Embryonic facial prominence (tissue), 1 donor: Measurements from ENCODE around the gene CNDP1.
A peak's percentile ranks its signal among the peaks of the same experiment; 100 is the strongest.
"Not testable (repeated sequence)": the region's sequence is repeated elsewhere in the genome, so short reads cannot be mapped to it uniquely, and the experiment has no call there.

ENCODE experiments used
- DNase-seq: peaks from one replicate; pipeline ENCODE4 v3.0.0-alpha.2; 2016; ENCODE audit errors: extremely low spot score

CNDP1 gene, protein sequence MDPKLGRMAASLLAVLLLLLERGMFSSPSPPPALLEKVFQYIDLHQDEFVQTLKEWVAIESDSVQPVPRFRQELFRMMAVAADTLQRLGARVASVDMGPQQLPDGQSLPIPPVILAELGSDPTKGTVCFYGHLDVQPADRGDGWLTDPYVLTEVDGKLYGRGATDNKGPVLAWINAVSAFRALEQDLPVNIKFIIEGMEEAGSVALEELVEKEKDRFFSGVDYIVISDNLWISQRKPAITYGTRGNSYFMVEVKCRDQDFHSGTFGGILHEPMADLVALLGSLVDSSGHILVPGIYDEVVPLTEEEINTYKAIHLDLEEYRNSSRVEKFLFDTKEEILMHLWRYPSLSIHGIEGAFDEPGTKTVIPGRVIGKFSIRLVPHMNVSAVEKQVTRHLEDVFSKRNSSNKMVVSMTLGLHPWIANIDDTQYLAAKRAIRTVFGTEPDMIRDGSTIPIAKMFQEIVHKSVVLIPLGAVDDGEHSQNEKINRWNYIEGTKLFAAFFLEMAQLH

DNA sequence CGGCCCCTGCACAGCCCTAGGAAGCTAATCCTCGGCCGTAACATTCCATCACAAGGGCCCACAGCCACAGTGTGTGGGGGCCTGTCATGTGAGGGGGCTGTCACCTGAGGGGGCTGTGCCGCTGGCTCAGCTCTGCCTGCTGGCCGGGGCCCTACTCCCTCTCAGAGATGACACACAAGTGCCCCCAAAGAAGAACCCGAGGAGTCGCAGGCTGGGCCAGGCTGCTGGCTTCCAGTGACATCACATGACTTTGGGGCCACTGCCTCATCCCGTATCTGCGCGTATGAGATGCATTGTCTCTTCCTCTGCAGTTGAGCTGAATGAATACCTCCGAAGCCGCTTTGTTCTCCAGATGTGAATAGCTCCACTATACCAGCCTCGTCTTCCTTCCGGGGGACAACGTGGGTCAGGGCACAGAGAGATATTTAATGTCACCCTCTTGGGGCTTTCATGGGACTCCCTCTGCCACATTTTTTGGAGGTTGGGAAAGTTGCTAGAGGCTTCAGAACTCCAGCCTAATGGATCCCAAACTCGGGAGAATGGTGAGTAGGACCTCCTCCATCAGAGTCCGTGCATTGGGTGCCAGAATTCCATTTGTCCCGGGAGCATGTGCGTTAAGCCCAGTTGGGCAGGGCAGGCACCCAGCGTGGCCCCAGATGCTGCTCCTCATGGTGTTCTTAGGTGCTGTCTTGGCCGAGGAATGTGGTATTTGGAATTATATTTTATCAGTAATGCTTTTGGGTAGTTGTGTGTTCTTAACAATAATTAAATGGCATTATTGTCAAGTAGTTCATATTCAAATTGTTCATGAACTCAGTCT lies at the start of gene CNDP1:
Gene CNDP1, plus strand, starts transcription at position 351 of the 820 bp plus-strand sequence. Its CDS starts 168 bp downstream, at position 519.
- no peak for DNase-seq

DNA sequence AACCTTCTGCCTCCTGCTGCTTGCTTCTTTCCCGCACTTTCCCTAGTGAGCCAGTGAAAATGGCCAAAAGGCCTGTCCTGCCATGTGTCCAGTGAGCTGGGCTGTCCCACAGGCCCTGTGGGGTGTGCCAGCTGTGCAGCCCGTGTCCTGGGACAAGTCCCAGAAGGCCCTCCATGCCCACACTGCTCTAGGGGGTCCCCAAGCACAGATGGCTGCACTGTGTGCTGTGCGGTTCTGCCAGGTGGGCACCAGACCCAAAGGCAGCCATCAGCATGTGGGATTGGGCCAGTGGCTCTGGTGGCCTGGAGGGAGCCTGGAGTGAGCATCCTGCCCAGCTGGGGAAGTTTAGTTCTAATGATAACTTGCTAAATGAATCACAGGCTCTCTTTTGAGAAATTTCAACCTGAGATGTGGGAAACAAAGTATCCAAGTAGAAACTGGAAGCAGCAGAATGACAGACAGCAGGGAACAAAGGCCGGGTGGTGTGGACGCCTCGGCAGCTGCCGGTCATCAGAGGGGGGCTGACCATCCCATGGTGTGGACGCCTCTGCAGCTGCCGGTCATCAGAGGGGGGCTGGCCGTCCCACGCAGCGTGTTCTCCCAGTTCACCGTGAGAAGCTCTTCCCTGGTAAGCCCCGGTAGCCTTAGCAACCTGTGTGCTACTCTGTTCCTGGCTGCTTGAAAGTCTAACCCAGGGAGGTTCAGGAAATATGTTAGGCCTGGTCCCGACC lies 48.0 kb upstream of the CNDP1 start:
- no peak for DNase-seq

DNA sequence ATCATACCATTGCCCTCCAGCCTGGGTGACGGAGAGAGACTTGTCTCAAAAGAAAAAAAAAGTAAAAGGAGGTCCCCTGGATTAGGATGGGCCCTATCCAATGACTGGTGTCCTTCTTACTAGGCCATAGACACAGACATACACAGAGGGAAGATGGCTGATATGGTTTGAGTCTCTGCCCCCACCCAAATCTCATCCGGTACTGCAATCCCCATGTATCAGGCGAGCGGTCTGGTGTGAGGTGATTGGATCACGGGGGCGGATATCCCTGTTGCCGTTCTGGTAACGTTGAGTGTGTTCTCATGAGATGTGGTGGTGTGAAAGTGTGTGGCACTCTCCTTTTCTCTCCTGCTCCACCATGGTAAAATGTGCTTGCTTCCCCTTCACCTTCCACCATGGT lies 45.9 kb upstream of the CNDP1 start:
- no peak for DNase-seq

DNA sequence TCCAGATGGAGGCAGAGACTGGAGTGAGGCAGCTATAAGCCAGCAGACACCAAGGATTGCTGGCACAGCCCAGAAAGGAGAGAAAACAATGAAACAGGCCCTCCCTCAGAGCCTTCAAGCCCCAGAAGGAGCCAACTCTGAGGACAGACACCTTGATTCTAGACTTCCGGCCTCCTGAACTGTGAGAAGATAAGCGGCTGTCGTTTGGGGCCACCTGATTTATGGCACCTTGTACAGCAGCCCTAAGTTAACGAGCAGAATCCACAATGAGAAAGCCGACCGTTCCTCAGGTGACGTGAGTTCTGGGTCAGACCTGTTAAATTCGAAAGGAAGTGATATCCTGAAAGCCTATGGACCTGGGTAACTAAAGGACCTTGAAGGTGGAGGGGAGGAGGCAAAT lies 45.4 kb upstream of the CNDP1 start:
- no peak for DNase-seq

DNA sequence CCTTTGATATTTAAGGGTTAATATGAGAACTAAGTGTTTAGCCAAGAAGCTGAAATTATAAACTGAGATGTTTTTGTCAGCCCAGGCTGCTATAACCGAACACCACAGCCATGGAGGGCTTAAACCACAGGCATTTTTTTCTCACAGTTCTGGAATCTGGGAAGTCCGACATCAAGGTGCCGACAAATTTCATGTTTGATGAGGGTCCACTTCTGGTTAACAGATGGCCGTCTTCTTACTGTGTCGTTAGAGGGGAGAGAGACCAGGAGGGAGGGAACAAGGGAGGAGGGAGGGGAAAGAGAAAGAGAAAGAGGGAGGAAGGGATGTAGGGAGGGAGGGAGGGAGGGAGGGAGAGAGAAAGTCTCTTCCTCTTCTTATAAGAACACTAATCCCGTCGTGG lies 44.6 kb upstream of the CNDP1 start:
- no peak for DNase-seq

DNA sequence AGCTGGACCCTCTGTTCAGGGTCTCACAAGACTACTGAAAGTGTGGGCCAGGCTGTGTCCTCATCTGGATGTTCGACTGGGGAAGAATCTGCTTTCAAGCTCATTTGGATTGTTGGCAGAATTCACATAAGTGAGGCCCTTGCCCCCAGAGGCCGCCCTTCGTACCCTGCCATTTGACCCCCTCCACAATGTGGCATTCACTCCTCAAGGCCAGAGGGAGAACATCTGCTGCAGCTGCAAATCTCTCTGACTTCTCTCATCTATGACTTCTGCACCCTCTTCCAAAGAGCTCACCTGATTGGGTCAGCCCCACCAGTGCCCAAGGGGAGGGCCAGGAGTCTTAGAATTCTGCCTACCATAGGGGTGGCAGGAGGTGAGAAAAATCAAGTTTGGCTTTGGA lies 42.0 kb upstream of the CNDP1 start:
- DNase-seq: no peak

DNA sequence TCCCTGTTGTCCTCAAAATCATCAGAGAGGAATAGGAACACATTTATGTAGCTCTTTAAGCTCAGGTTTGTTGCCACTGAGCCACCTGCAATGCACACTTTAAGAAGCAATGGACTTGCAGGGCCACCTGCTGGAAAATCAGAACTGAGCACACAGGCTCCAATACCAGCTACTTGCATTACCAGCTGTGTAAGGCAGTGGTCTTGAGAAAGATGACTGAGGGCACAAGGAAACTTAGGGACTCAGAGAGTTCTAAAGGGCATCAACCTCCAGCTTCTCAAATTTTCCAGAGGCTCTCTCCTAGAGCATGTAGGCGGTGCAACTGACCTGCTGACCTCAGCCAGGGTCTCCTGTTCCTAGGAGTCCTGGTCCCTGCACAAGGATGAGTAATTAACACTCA lies 40.6 kb upstream of the CNDP1 start:
- peak; percentile 52 for DNase-seq

DNA sequence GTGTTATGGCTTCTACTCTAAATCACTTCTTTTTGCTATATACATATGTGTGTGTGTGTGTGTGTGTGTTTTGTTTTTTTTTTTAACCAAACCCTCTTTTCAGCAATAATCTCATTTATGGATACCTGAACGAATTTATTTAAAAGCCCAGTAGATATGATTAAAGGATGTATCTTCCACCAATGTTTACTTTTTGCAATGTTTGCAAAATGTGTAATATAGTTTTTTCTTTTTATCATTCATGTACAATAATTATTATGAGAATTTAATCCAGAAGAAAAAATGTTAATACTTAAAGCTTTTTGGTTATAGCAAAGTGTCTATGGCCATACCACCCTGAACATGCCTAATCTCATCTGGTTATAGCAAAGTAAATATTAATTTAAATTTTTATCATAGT lies 39.8 kb upstream of the CNDP1 start:
- no peak for DNase-seq

DNA sequence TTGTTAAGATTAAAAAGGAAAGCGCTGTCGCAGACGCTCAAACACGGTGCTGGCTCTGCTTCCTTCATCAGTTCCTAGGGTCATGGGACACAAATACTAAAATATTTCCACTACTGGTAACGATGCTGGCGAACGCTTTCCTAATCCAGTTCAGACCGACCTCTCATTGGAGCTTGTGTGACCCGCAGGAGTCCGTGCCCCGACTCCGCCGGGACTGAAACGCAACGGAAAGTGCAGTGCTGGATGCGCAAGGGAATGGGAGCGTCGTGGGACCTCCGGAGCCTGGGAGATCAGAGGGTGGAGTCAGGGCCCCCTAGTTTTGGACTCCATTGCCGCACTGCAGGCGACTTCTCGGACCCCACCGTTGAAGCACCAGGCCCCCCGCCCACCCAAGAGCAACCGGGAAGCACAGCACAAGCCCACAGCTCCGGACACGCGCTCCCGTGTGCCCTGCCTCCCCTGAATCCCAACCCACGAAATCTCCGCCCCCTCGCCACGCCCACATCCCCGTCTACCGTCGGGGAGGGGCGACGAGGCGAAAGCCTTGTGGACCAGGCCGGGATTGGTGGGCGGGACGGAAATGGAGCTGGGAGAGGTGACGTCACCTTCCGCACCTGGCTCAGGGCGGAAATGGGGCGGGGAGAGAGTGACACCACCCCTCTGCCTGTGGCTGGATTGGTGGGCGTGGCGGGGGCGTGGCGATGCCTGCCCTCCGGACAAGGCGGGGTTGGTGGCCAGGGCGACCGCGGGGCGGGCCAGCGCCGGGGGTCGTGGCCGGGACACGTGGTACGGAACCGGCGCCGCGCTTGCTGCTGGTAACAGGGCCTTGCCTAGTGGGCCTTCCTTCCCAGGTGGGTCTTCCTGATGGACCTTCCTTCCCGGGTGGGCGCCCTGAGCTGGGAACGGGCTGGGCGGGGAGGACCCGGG lies 38.5 kb upstream of the CNDP1 start, which contains the start of gene CNDP2:
Gene CNDP2, plus strand, starts transcription at position 783 of the 927 bp plus-strand sequence. CDS start 3,611 bp downstream, outside the sequence.
- DNase-seq: peak; percentile 94

DNA sequence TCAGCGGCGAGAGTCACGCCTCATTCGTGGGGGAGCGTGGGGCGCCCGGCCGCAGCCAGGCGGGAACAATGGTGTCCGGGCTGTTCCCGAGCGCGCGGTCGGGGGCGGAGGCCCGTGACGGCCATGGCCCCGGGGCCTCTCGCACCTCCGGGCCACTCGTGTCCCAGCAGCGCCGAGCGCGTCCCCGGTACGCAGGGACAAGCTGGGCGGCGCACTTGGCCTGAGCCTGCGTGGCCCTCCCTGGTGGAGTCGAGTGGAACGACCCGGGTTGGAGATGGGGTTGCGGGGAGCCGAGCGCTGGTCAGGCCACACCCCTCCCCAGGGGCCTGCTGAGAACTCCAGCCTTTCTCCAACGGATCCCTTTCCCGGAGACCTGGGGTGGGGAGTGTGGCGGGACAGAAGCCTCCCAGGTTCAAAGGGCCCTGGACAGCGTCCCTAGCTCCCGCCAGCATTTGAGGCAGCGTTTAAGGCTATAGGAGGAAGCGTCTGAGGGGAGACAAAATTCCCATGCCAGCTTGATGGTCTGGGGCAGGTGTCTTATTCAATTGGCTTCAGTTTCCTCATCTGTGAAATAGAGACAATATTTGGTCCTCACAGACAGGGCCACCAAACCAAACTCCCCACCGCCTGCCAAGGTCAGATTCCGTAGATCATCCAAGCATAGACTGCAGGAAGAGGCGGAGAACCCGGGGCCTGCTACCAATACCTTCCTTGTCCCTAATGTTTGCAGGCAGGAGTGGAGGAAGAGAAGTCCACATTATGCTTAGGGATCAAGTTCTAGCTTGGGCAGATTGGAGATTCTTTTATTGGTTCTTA lies 37.6 kb upstream of the CNDP1 start:
- no peak for DNase-seq

DNA sequence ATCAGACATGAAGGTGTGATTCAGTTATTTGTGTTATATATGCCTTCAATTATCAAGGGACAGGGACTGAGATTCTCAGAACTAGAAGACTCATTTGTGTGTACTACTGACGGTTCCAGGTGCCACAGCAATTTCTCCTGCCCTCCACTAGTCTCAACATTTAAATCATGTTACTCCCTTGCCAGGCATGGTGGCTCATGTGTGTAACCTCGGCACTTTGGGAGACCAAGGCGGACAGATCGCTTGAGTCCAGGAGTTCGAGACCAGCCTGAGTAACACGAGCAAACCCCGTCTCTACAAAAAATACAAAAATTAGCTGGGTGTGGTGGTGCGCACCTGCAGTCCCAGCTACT lies 37.0 kb upstream of the CNDP1 start:
- no peak for DNase-seq

DNA sequence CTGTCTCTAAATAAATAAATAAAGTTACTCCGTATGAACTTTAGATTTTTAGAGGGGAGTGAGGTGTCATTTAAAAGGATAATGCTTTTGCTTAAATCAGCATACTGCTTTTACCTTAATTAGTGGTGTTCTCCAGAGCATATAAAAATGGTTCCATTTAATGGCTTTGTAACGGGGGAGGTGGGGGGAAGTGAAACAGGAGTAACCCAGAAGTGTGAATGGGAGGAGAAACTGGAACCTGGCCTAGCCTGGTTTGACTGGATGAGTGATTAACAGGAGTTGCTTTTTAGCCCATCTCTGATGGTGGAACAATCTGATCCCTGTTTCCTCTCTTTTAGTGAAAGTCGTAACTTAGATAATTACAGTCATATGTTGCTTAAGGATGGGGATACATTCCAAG lies 36.5 kb upstream of the CNDP1 start:
- no peak for DNase-seq

DNA sequence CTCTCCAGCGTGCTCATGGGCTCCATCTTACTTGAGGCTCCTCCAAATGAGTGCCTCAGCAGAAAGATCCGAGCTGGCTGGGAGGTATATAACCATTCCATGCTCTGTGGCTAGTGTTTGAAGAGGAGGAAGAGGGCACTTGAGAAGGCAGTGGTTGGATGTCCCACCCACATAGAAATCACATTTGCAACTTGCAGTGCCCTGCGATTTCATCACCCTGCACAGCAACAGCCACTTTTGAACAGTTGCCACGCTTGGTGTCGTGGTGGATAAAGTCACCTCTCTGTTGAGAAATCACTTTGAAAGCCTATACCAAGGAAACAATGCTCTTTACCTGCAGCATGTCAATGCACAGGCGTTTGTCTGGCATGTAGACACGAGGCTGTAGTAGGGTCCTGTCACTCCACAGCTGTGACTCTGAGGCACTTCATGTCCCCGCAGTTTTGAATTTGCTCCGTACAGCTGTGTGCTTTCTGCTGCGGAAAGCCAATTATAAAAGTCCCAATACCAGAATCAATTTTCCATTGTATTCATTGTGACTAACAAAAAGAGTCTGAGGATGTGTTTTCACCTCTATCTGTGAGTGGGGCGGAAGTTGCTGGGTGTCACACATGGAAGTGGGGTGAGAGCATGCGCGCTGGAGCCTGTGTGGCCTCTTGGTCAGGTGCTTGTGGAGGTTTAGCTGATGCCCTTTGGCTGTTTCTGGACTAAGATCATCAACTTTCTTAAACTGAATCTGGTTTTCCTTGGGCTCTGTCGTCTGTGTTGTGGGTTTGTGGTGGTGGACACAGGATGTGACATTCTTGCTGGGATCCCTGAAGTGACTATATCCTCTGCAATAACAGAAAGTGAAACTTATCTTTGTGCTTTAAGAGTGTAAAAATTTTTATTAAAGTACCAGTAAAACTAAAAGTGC lies 35.3 kb upstream of the CNDP1 start:
- no peak for DNase-seq

DNA sequence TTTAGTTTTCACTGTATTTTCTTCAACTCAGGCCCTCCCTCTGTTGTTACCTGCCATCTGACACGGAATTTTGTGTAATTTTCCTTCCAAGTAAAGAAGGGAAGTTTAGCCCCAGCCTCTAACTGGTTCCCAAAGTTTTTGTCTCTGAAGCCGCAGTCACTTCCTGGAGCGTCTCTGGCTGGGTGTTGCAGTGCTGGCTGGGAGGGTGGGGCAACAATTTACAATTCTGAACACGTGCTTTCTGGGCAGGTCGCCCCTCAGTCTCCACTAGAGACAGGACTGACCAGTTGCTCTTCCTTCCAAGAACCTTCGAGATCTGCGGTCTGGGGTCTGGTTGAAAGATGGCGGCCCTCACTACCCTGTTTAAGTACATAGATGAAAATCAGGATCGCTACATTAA lies 34.7 kb upstream of the CNDP1 start:
- no peak for DNase-seq

DNA sequence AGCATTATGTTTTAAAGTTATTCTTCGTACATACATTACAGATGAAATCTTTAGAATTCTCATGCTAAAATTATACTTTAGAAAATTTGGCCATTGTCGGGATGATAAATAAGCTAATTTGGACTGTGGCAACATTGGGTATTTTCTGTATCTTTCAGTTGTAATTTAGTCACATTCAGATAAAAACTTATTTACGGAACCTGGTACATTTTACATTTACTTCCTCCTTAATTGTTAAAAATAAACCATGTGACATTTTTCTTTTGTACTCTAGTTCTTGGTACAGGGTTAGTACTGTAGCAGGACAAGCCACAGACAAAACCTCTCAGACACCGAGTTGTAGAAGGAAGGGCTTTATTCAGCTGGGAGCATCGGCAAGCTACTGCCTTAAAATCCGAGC lies 33.9 kb upstream of the CNDP1 start:
- DNase-seq: no peak

DNA sequence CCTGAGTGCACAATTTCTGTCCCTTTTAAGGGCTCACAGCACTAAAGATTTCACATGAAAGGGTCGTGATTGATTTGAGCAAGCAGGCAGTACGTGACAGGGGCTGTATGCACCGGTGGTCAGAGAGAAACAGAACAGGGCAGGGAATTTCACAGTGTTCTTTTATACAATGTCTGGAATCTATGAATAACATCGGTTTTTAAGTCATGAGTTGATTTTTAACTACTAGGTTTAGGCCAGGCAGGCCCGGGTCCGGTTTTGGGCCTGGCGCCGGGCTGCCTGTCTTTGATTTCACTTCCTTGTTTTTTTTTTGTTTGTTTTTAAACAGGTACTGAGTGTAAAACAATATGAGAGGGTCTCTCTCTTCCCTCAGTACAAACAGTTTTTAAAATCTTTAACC lies 33.5 kb upstream of the CNDP1 start:
- DNase-seq: not testable (repeated sequence)

DNA sequence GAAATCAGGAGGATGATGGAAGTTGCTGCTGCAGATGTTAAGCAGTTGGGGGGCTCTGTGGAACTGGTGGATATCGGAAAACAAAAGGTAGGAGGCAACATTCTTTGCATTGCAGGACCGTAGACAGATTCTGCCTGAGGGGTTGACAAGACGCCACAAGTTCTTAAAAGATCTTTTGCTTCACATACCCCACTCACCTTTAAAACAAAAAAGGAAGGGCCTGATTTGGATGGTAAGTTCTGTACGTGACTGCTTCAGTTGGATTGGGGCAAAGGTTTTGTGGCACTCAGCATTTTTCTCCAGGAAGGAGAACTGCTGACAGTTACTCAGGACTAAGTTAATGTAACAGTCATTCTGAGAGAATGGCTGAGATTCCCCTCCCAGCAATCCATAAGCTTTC lies 32.9 kb upstream of the CNDP1 start:
- no peak for DNase-seq

DNA sequence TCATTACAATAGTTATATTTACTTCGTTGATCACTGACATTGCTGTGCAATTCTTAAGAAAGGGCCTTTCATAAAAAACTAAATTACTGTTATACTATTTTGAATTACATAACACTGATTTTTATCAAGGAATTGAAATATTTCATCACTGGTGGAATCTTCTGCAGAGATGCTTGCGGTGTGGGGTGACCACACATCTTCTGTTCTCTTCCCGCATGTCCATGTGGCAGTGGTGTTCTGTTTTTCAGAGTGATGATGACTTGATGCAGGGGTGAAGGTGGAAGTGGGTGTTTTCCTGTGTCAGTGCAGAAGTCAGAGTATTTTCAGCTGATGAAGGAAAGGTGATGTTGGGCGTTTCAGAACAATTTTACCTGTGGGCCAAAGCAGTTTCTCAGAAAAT lies 31.2 kb upstream of the CNDP1 start:
- no peak for DNase-seq

DNA sequence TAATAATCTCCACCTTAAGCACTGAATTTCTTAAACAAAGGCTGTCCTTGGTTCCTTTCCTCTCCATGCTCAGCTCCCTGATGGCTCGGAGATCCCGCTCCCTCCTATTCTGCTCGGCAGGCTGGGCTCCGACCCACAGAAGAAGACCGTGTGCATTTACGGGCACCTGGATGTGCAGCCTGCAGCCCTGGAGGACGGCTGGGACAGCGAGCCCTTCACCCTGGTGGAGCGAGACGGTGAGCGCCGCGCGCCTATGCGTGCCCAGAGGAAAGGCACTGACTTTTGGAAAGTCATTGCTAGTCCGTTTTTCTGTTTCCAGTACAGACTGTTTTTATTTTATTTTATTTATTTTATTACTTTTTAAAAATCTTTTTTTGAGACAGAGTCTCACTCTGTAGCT lies 28.5 kb upstream of the CNDP1 start:
- no peak for DNase-seq
